Measurements from ENCODE around the gene SH2D3A. TPM values are rescaled to one million over a fixed set of nuclear protein-coding genes. Genes with fewer than 3 reads are reported as not detected.

SH2D3A gene
- total RNA-seq, 1 experiment from 2014 or later: 17.9 TPM

- no peak overlapping the region for H2BK120ac ChIP-seq (ENCODE audit: low read depth, low read length, poor library complexity, severe bottlenecking)
- H4K5ac ChIP-seq (ENCODE audit: insufficient read length, low read depth, low read length): no peak overlapping the region
- no peaks in the 10 kb centered on the region for H3K79me1 ChIP-seq (ENCODE audit: insufficient read depth, low read depth, low read length, poor library complexity, severe bottlenecking)
- H3K27ac Mint-ChIP-seq: no peak overlapping the region
- no peaks in the 10 kb centered on the region for H3K23me2 ChIP-seq (ENCODE audit: insufficient read length, low read depth, low read length, poor library complexity, severe bottlenecking)
- no peak overlapping the region for H3T11ph ChIP-seq (ENCODE audit: low read length)
- H3K23ac ChIP-seq (ENCODE audit: insufficient read length, low read depth, low read length): no peak overlapping the region
- no peak overlapping the region for H3K18ac ChIP-seq (ENCODE audit: insufficient read length, low read depth, low read length)
- H3K27ac ChIP-seq (ENCODE audit: insufficient read length, low read depth, low read length): no peak overlapping the region
- H3K27me3 ChIP-seq (ENCODE audit: insufficient read depth, low read length): no peaks in the 10 kb centered on the region; the same call in 1 of the 2 replicates
- no peak overlapping the region for H3K56ac ChIP-seq (ENCODE audit: insufficient read length, low read depth, low read length)
- H3K27me3 Mint-ChIP-seq (ENCODE audit: low read depth): peaks cover 49% of the 10 kb centered on the region
- no peak overlapping the region for H3K9ac ChIP-seq (ENCODE audit: extremely low read depth, insufficient read length, low read length)
- H4K91ac ChIP-seq (ENCODE audit: insufficient read length, low read depth, low read length): no peak overlapping the region
- H2AFZ ChIP-seq (ENCODE audit: low read length): no peak overlapping the region
- no peak overlapping the region for H4K8ac ChIP-seq (replicated peaks; ENCODE audit: insufficient read length, low read depth, low read length)
- peaks cover 3 to 8% of the 10 kb centered on the region in 2 experiments for H3K9me3 Mint-ChIP-seq
- no peak overlapping the region for H3K4ac ChIP-seq (ENCODE audit: low read depth, low read length)
- H2BK15ac ChIP-seq (ENCODE audit: low read depth, low read length): no peak overlapping the region
- H3K4me1 Mint-ChIP-seq: peaks cover 14 to 26% of the 10 kb centered on the region in 2 experiments
- no peaks in the 10 kb centered on the region for H3K9me3 ChIP-seq (ENCODE audit: control insufficient read depth, low read depth, low read length)
- H3K4me1 ChIP-seq (ENCODE audit: insufficient read depth, low read length): no peaks in the 10 kb centered on the region
- H2BK12ac ChIP-seq (ENCODE audit: insufficient read length, low read depth, low read length): no peak overlapping the region
- TF ChIP-seq CTCF (conservative IDR thresholded peaks at IDR 0.05): no peak
- no peak overlapping the region for H2BK20ac ChIP-seq (ENCODE audit: low read depth, low read length, poor library complexity, severe bottlenecking)
- no CpG with 5 or more reads among the region's 3 CpGs for WGBS (ENCODE audit: extremely low coverage, insufficient read length, low lambda C conversion rate)
- no peaks in the 10 kb centered on the region for H4K20me1 ChIP-seq (ENCODE audit: control insufficient read depth, insufficient read depth, insufficient read length)
- H3K4me2 ChIP-seq (ENCODE audit: insufficient read depth, insufficient read length, low read length): no peak overlapping the region
- no peak overlapping the region for H2BK5ac ChIP-seq (ENCODE audit: insufficient read length, low read length)
- H3K79me2 ChIP-seq (ENCODE audit: insufficient read depth, low read length): no peaks in the 10 kb centered on the region
- H2AK5ac ChIP-seq (ENCODE audit: insufficient read length, low read length): no peak overlapping the region
- H3K14ac ChIP-seq (ENCODE audit: insufficient read depth, low read length): no peak overlapping the region
- H3K4me3 Mint-ChIP-seq: no peak overlapping the region; a peak in 1 of 5 replicates
- no peak for DNase-seq
- no peaks in the 10 kb centered on the region; a peak in 1 of 7 replicates for H3K36me3 Mint-ChIP-seq (ENCODE audit: insufficient read depth in 1 of 3, low read depth in 3 of 3)
These were observed 58.9 kb downstream of the SH2D3A start for GRCh38 chr19:6708346-6708745.
